Posterior vena cava (tissue), 2 donors: Measurements from ENCODE around the gene GTF2E1. TPM values are rescaled to one million over a fixed set of nuclear protein-coding genes. Genes with fewer than 3 reads are reported as not detected.
"Not testable (repeated sequence)": the region's sequence is repeated elsewhere in the genome, so short reads cannot be mapped to it uniquely, and the experiment has no call there.

ENCODE experiments used
- DNase-seq: peaks from one replicate; pipeline ENCODE4 v3.0.0-alpha.2; 2020; ENCODE audit warnings: low spot score
- intact Hi-C, 2 donors: fragments of 100-400 bp; cut with DNase I; formaldehyde crosslinking; loops; one replicate each; pipeline versions ENCODE4 v1.14.1 to v1.14.2; 2022 to 2023
- long read RNA-seq, 2 donors: library from polyadenylated mRNA; unstranded; transcript quantifications; one replicate each; pipeline ENCODE4 v2.0.0, GENCODE V29; 2020 to 2021
- total RNA-seq, 2 donors: library from RNA; stranded (reverse); fragmentation: NEBNext Ultra II Directional; extraction: Animal tissue kit (Norgen Biotek cat#: 25700); gene quantifications; one replicate each; pipeline ENCODE4 v1.2.1, GENCODE V29; 2021
- donor health status: DM: yes; HTN: yes; CAD: no.
- donor health status: DM: yes; HTN: yes; CAD: no.

Gene GTF2E1
- total RNA-seq: 10 to 100 TPM; 12.0 to 16.7 TPM
- long read RNA-seq, donor 1, partial matches to known transcripts: 0 of 1 reads
- long read RNA-seq, donor 1, other reads (novel, unspliced or antisense): 0 of 1 reads
- long read RNA-seq, donor 2, partial matches to known transcripts: 0 of 4 reads
- long read RNA-seq, donor 2, other reads (novel, unspliced or antisense): 1 of 4 reads

- DNase-seq: peak; percentile 99
- intact Hi-C loops: loop anchor here in 1 of 2 donors (5.0 kb wide), 1 partner anchor 1245 kb away; the partner anchor contains the start of gene TIMMDC1
These were observed at the start of gene GTF2E1, which contains the start of gene RABL3 for GRCh38 chr3:120742198-120742848. GTF2E1 (plus strand) TSS chr3:120742744; CDS start chr3:120750553, 7,809 bp downstream. RABL3 (minus strand) TSS chr3:120742516; CDS start chr3:120742507, 9 bp downstream.

- intact Hi-C loops: no loop called here
- DNase-seq: no peak
These were observed 48.9 kb upstream of the GTF2E1 start for GRCh38 chr3:120693439-120694171.

- intact Hi-C loops: no loop called here
- no peak for DNase-seq
These were observed 43.2 kb upstream of the GTF2E1 start for GRCh38 chr3:120699333-120699732.

DNA sequence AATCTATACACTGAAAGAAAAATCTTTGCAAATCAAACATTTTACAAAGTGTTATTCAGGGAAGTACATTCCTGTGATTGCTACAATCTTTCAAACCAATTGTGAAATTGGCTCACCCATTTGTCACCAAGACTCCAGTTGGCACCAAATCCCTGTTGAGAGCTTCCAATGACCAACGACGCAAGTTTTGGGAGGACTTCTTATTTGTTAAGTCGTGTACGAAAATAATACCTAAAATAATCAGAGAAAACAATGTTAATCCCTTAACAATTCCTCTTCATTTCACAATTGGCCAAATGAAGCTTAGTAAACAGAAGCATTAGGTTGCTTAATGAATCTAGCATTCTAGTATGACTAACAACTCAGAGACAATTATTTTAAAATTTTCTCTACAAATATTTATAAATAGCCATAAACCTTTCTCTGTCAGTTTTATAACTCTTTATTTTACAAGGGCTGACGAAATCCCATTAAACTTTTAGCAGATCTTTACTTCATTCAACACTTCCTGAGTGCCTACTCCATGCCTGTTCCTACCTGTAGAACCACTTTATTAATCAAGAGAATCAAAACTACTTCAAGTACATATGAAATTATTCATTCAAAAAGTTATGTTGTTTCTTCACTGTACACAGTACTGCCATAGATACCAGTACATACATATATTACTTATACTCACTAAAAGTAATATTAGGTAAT is 36.5 kb upstream of the GTF2E1 start:
- intact Hi-C loops: no loop called here

GRCh38 chr3:120706950-120707349 is 35.6 kb upstream of the GTF2E1 start:
- no peak for DNase-seq

More for the DNA sequence above, 36.5 kb upstream of the GTF2E1 start:
- no peak for DNase-seq

DNA sequence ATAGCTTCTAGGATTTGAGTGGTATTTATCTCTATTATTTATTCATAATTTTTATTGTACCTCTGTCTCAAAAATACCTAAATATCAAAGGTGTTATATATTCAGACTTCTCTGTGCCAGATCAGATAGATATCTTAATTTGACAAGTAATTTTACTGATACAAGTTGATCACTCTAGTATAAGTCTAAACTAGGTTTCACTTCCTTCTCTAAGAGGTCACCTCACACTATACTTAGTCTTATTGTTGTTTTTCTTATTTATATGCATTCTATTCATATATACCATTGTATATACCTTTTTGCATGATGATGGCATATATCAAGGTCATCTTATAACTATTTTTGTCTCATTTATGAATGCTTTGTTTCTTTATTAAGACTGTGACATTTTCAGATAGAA is 34.1 kb upstream of the GTF2E1 start:
- DNase-seq: no peak
- intact Hi-C loops: no loop called here

More at GRCh38 chr3:120706950-120707349, 35.6 kb upstream of the GTF2E1 start:
- intact Hi-C loops: no loop called here

GRCh38 chr3:120710369-120710768 is 32.2 kb upstream of the GTF2E1 start:
- intact Hi-C loops: no loop called here
- no peak for DNase-seq

GRCh38 chr3:120713262-120713661 is 29.3 kb upstream of the GTF2E1 start:
- no peak for DNase-seq
- intact Hi-C loops: no loop called here

DNA sequence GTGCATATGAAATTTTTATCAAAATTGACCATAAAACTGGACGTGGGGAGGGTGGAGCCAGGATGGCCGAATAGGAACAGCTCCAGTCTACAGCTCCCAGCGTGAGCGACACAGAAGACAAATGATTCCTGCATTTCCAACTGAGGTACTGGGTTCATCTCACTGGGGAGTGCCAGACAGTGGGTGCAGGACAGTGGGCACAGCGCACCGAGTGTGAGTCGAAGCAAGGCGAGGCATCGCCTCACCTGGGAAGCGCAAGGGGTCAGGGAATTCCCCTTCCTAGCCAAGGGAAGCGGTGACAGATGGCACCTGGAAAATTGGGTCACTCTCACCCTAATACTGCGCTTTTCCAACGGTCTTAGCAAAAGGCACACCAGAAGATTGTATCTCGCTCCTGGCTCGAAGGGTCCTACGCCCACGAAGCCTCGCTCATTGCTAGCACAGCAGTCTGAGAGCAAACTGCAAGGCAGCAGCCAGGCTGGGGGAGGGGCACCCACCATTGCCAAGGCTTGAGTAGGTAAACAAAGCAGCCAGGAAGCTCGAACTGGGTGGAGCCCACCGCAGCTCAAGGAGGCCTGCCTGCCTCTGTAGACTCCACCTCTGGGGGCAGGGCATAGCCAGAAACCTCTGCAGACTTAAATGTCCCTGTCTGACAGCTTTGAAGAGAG is 23.2 kb upstream of the GTF2E1 start:
- intact Hi-C loops: not testable (repeated sequence)
- DNase-seq: peak; percentile 83

GRCh38 chr3:120726791-120727190 is 15.8 kb upstream of the GTF2E1 start:
- no peak for DNase-seq
- intact Hi-C loops: no loop called here

- no peak for DNase-seq
- intact Hi-C loops: no loop called here
These were observed 11.7 kb upstream of the GTF2E1 start for GRCh38 chr3:120730576-120731542.

GRCh38 chr3:120738006-120738405 is 4.5 kb upstream of the GTF2E1 start:
- peak; percentile 81 for DNase-seq
- intact Hi-C loops: not testable (repeated sequence)

GRCh38 chr3:120741320-120741719 is 1.2 kb upstream of the GTF2E1 start:
- no peak for DNase-seq
- intact Hi-C loops: loop anchor here in 1 of 2 donors (5.0 kb wide), 1 partner anchor 1244 kb away; the partner anchor contains the start of gene TIMMDC1

GRCh38 chr3:120741837-120742197 is 727 bp upstream of the GTF2E1 start:
- no peak for DNase-seq
- intact Hi-C loops: loop anchor here in 1 of 2 donors (5.0 kb wide), 1 partner anchor 1245 kb away; the partner anchor contains the start of gene TIMMDC1

- intact Hi-C loops: loop anchor here in 1 of 2 donors (5.0 kb wide), 1 partner anchor 1246 kb away; the partner anchor contains the start of gene TIMMDC1
- DNase-seq: peak; percentile 78
These were observed 363 bp downstream of the GTF2E1 start for GRCh38 chr3:120742849-120743365.

DNA sequence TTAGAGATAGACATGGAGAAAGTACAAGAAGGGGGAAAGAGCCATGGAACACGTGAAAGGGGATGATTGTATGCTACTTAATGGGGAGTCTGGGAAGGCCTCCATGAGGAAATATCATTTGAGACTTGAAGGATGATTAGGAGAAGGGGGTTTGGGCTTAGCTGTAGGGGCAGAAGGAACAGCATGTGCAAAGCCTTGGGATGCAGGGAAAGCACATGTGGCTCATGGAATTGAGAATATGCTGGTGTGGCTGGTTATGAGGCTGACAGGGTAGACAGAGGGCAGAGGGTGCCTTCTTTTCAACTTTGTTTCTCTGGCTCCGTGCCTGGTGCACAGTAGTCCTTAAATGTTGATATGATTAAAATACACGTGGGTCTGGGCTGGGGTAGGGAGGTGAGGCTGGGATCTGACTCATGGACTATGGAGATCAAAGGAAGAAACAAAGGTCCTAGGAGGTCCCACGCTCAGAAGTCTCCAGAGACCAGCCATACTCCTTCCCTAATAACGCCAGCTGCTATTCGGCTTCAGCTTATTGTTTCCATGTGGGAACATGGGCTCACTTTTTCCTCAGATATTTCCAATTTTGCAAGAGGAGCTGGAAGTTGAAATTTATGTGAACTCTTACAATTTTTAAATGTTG is 1.1 kb downstream of the GTF2E1 start:
- no peak for DNase-seq
- intact Hi-C loops: loop anchor here in 1 of 2 donors (5.0 kb wide), 1 partner anchor 1246 kb away; the partner anchor contains the start of gene TIMMDC1

GRCh38 chr3:120745466-120745865 is 2.9 kb downstream of the GTF2E1 start:
- intact Hi-C loops: no loop called here
- no peak for DNase-seq
